Hepatocyte (in vitro differentiated cells): ENCODE results near the gene C16orf54. TPM values are rescaled to one million over a fixed set of nuclear protein-coding genes. Genes with fewer than 3 reads are reported as not detected.
"Not testable (repeated sequence)": the region's sequence is repeated elsewhere in the genome, so short reads cannot be mapped to it uniquely, and the experiment has no call there.

Experiments
- DNase-seq: peaks from one replicate; pipeline ENCODE4 v3.0.0-alpha.2; 2016; ENCODE audit warnings: low spot score
- H2AFZ ChIP-seq: fragments of 200-600 bp; sonication (generic); 2 replicates; pipeline ENCODE4 v1.6.0; 2016; ENCODE audit warnings: antibody characterized with exemption, mild to moderate bottlenecking
- H3K27ac ChIP-seq: fragments of 200-600 bp; sonication (generic); 2 replicates; pipeline ENCODE4 v1.5.1; 2016; ENCODE audit warnings: mild to moderate bottlenecking
- H3K27me3 ChIP-seq: fragments of 200-600 bp; sonication (generic); 2 replicates; pipeline ENCODE4 v1.6.1; 2016
- H3K36me3 ChIP-seq: fragments of 200-600 bp; sonication (generic); replicated peaks from 2 replicates; pipeline ENCODE4 v1.5.1; 2016; ENCODE audit warnings: low read depth; ENCODE audit not compliant: insufficient read depth
- H3K4me1 ChIP-seq: fragments of 200-600 bp; sonication (generic); 2 replicates; pipeline ENCODE4 v1.5.1; 2016; ENCODE audit warnings: mild to moderate bottlenecking, moderate library complexity; ENCODE audit not compliant: insufficient read depth
- H3K4me2 ChIP-seq: fragments of 200-600 bp; sonication (generic); 2 replicates; pipeline ENCODE4 v1.6.0; 2016
- H3K4me3 ChIP-seq: fragments of 200-600 bp; sonication (generic); 2 replicates; pipeline ENCODE4 v1.5.1; 2016; ENCODE audit warnings: mild to moderate bottlenecking
- H3K79me2 ChIP-seq: fragments of 200-600 bp; sonication (generic); 2 replicates; pipeline ENCODE4 v1.6.0; 2017; ENCODE audit warnings: mild to moderate bottlenecking
- H3K9me2 ChIP-seq: fragments of 200-600 bp; sonication (generic); replicated peaks from 2 replicates; pipeline ENCODE4 v1.6.0; 2017; ENCODE audit warnings: mild to moderate bottlenecking; ENCODE audit not compliant: insufficient read depth
- H3K9me3 ChIP-seq: fragments of 200-600 bp; sonication (generic); 2 replicates; pipeline ENCODE4 v1.5.1; 2016; ENCODE audit warnings: low read depth, mild to moderate bottlenecking
- H4K20me1 ChIP-seq: fragments of 200-600 bp; sonication (generic); 2 replicates; pipeline ENCODE4 v1.6.0; 2016; ENCODE audit warnings: mild to moderate bottlenecking; ENCODE audit not compliant: insufficient read depth, poor library complexity, severe bottlenecking
- CTCF ChIP-seq: fragments of 200-600 bp; sonication (generic); IDR thresholded peaks from 2 replicates; pipeline ENCODE4 v1.5.1; 2016; ENCODE audit warnings: antibody characterized with exemption, mild to moderate bottlenecking; ENCODE audit not compliant: poor library complexity
- EZH2 ChIP-seq: fragments of 200-600 bp; sonication (generic); IDR thresholded peaks from 2 replicates; pipeline ENCODE4 v1.6.1; 2016; ENCODE audit warnings: antibody characterized with exemption, mild to moderate bottlenecking, borderline replicate concordance
- EZH2phosphoT487 ChIP-seq: fragments of 200-600 bp; sonication (generic); IDR thresholded peaks from one replicate; pipeline ENCODE4 v1.6.1; 2018; ENCODE audit warnings: antibody characterized with exemption, mild to moderate bottlenecking, low read depth, moderate library complexity; ENCODE audit not compliant: unreplicated experiment, severe bottlenecking
- WGBS: methylation state at CpG from one replicate; pipeline ENCODE4 v1.1.6; 2016; ENCODE audit warnings: low lambda C conversion rate; ENCODE audit errors: missing lambda C conversion rate; 5-methylcytosine and 5-hydroxymethylcytosine counted together
- polyA plus RNA-seq: library from polyadenylated mRNA; unstranded; fragments of >200 nt; fragmentation: Nextera tagmentation; extraction: Ambion mirVana; gene quantifications from 2 replicates; pipeline ENCODE4 v1.2.1, GENCODE V29; 2016
- total RNA-seq: library from RNA; depleted of rRNA; stranded (reverse); fragments of >200 nt; gene quantifications from 2 replicates; pipeline ENCODE4 v1.2.3, GENCODE V29; 2014

The C16orf54 gene
- total and polyA plus RNA-seq, 2 experiments from 2014 or later = 0.10 to 0.16 TPM

- Histone ChIP-seq H3K27me3 (no peaks in the 10 kb centered on the region), H3K4me3 (no peak overlapping the region), H3K27ac (no peak overlapping the region), H4K20me1 (no peaks in the 10 kb centered on the region), H3K79me2 (no peaks in the 10 kb centered on the region), H3K9me3 (no peaks in the 10 kb centered on the region), H3K9me2 (no peaks in the 10 kb centered on the region), H3K36me3 (no peaks in the 10 kb centered on the region), H3K4me1 (no peaks in the 10 kb centered on the region), H3K4me2 (no peak overlapping the region), H2AFZ (no peak overlapping the region)
- no peak for DNase-seq
- WGBS = 86% methylated on average over 2 of the region's 2 CpGs
- no peak for TF ChIP-seq CTCF
- TF ChIP-seq EZH2phosphoT487 = no peak
- TF ChIP-seq EZH2 = no peak
These were observed 31.4 kb downstream of the C16orf54 start for GRCh38 chr16:29714396-29714795.

GRCh38 chr16:29712809-29713208 lies 33.0 kb downstream of the C16orf54 start:
- WGBS = 60% methylated on average over 4 of the region's 4 CpGs
- H3K27me3 ChIP-seq = no peaks in the 10 kb centered on the region
- no peak overlapping the region for H3K27ac ChIP-seq
- no peak overlapping the region for H2AFZ ChIP-seq
- H3K79me2 ChIP-seq = no peaks in the 10 kb centered on the region
- H3K9me3 ChIP-seq = no peaks in the 10 kb centered on the region
- no peak for DNase-seq
- H3K36me3 ChIP-seq = no peaks in the 10 kb centered on the region
- H4K20me1 ChIP-seq = no peaks in the 10 kb centered on the region
- TF ChIP-seq EZH2 (no peak), CTCF (no peak), EZH2phosphoT487 (no peak)
- no peak overlapping the region for H3K4me2 ChIP-seq
- H3K4me3 ChIP-seq = no peak overlapping the region
- H3K9me2 ChIP-seq = no peaks in the 10 kb centered on the region
- H3K4me1 ChIP-seq = no peaks in the 10 kb centered on the region

- H3K36me3 ChIP-seq = no peaks in the 10 kb centered on the region
- 33% methylated on average over 17 of the region's 17 CpGs for WGBS
- no peaks in the 10 kb centered on the region for H4K20me1 ChIP-seq
- no peaks in the 10 kb centered on the region for H3K79me2 ChIP-seq
- no peaks in the 10 kb centered on the region for H3K9me2 ChIP-seq
- TF ChIP-seq CTCF (peak; percentile 52), EZH2 (no peak)
- H3K27ac ChIP-seq = peak overlapping the region; percentile 62
- no peak overlapping the region for H3K4me3 ChIP-seq
- H3K4me2 ChIP-seq = peak overlapping the region; percentile 38
- no peaks in the 10 kb centered on the region for H3K9me3 ChIP-seq
- DNase-seq = peak; percentile 83
- H2AFZ ChIP-seq = peak overlapping the region; percentile 23
- H3K27me3 ChIP-seq = no peaks in the 10 kb centered on the region
- H3K4me1 ChIP-seq = no peaks in the 10 kb centered on the region
These were observed 35.3 kb downstream of the C16orf54 start for GRCh38 chr16:29710227-29711219.

GRCh38 chr16:29709657-29710056 lies 36.1 kb downstream of the C16orf54 start:
- Histone ChIP-seq H3K27ac (peak overlapping the region; percentile 62), H2AFZ (peak overlapping the region; percentile 13), H3K4me2 (peak overlapping the region; percentile 38)
- not testable (repeated sequence) for H3K4me3 ChIP-seq, H3K27me3 ChIP-seq, H3K79me2 ChIP-seq, H3K36me3 ChIP-seq, H3K9me3 ChIP-seq, H3K9me2 ChIP-seq, H3K4me1 ChIP-seq, H4K20me1 ChIP-seq, DNase-seq
- WGBS = 12% methylated on average over 6 of the region's 6 CpGs
